ENCODE results near the gene RTKN.
"Not testable (repeated sequence)": the region's sequence is repeated elsewhere in the genome, so short reads cannot be mapped to it uniquely, and the experiment has no call there.

RTKN gene

GRCh38 chr2:74460187-74460586 lies 18.4 kb upstream of the RTKN start:
- not testable (repeated sequence) for DNase-seq

GRCh38 chr2:74459503-74460118 lies 17.9 kb upstream of the RTKN start:
- not testable (repeated sequence) for DNase-seq

GRCh38 chr2:74458938-74459363 lies 17.2 kb upstream of the RTKN start:
- DNase-seq = no peak

GRCh38 chr2:74458132-74458937 lies 16.6 kb upstream of the RTKN start, which contains the start of gene WBP1:
WBP1 (plus strand) TSS chr2:74458438; CDS start chr2:74458603, 165 bp downstream.
- DNase-seq = peak; percentile 95 to 97

- peak; percentile 63 to 68 for DNase-seq
These were observed 15.9 kb upstream of the RTKN start for GRCh38 chr2:74457549-74458131.

- no peak for DNase-seq
These were observed 15.4 kb upstream of the RTKN start for GRCh38 chr2:74457129-74457548.

GRCh38 chr2:74454654-74455511 lies 13.1 kb upstream of the RTKN start, which contains the start of gene INO80B:
INO80B (plus strand) TSS chr2:74455087; CDS start chr2:74455117, 30 bp downstream.
- peak; percentile 96 to 98 for DNase-seq

GRCh38 chr2:74450570-74451190 lies 8.9 kb upstream of the RTKN start:
- no peak for DNase-seq

- no peak for DNase-seq
These were observed 7.0 kb upstream of the RTKN start for GRCh38 chr2:74448771-74449170.

GRCh38 chr2:74447230-74447999 lies 5.7 kb upstream of the RTKN start:
- no peak for DNase-seq

GRCh38 chr2:74444498-74445318 lies 3.0 kb upstream of the RTKN start:
- no peak for DNase-seq

- DNase-seq = not testable (repeated sequence)
These were observed 953 bp upstream of the RTKN start for GRCh38 chr2:74442483-74443297.

GRCh38 chr2:74441170-74441689 lies 507 bp downstream of the RTKN start:
- DNase-seq = no peak

- DNase-seq = peak in 1 of 2 donors; percentile 49
These were observed 1.2 kb downstream of the RTKN start for GRCh38 chr2:74440378-74441169.

- no peak for DNase-seq
These were observed 1.8 kb downstream of the RTKN start for GRCh38 chr2:74439803-74440377.

- DNase-seq = no peak
These were observed 2.4 kb downstream of the RTKN start for GRCh38 chr2:74439373-74439772.

GRCh38 chr2:74438248-74438647 lies 3.5 kb downstream of the RTKN start:
- no peak for DNase-seq
